NCI-H69 (cell line): ENCODE results near the gene TMEM72.

Experiments used
- DNase-seq: peaks from one replicate; lab custom pipeline; 2025; lab: John Stamatoyannopoulos, UW

The TMEM72 gene

DNA sequence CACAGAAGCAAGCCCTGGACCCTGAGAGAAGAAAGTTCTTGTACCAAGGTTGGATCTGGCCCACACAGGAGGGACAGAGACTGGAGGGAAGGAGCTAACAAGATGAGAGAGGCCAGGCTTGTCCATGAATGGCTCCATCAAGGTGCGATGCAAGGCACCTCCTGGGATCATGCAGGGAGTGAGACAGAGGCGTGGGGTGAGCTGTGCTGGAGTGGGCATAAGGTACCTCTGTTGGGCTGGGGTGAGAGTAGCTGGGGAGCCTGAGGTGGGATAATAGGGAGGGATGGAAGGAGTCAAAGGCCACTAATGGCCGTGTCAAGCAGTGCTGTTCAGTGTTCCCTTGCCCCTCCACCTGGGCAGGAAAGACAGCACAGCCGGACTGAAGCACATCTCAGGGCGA is 9.9 kb downstream of the TMEM72 start:
- no peak for DNase-seq

DNA sequence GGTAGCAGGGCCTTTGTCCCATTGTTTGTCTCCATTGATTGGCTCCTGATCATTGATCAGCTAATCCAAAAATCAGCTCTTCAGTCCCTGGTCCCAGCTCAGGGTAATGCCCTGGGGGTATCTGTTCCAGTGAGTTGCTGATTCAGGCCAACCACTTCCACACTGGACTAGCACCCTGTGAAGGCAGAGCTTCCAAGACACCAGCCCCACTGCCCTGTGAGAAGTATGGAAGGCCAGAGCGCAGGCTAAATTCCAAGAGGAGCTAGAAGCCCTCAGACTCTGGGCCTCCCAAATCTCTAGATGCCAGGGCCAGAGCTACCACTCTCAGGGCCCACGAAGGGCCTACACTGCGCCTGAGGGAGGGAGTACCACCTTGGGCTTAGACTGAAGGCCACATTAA is 10.4 kb downstream of the TMEM72 start:
- DNase-seq, result no peak

DNA sequence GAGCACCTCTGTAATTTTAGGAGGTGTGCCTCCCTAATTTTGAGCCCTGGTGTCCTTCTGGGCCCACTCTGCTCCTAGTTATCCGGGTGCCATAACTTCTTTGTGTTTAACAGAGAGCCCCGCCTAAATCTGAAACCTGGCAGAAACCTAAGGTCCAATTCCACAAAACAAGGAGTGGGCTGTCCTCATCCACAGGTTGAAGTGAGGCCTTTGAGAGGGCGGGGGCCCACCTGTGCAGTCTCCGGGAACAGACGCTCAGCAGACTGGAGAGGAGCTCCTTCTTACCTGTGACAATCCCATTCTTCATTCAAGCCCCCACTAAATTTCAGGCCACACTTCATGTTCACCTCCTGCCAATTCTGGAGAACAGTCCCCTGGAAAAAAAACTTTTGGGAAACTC is 10.9 kb downstream of the TMEM72 start:
- DNase-seq, result no peak

DNA sequence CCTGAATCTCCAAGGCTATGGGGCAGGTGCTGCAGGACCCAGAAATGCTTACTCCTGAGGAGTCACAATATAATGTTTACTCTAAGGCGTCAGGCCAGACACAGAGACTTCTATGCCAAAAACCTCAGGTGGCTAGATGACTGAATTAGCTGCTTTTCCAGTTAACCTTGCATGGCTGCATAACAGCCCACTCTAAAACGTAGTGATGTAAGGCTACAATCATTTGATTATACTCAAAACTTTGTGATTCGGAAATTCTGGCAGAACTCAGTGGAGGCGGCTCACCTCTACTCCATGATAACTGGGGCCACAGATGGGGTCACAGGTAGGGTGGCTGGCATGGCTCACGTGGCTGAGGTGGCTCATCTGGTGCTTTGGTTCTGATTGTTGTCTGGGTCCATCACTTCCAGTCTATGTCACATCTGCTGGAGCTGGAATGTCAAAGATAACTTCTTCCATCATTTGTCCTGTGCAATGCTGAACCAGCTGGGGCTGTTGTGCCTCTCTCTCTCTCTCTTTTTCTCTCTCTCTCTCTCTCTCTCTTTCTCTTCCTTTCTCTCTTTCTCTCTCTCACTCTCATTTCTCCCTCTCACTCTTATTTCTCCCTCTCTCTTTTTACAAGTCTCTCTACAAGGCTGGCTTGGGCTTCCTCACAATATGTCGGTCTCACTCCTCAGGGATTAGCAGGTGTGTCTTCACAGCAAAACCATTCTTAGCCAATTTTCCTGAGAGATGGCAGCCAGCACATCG is 11.8 kb downstream of the TMEM72 start:
- DNase-seq, result no peak

DNA sequence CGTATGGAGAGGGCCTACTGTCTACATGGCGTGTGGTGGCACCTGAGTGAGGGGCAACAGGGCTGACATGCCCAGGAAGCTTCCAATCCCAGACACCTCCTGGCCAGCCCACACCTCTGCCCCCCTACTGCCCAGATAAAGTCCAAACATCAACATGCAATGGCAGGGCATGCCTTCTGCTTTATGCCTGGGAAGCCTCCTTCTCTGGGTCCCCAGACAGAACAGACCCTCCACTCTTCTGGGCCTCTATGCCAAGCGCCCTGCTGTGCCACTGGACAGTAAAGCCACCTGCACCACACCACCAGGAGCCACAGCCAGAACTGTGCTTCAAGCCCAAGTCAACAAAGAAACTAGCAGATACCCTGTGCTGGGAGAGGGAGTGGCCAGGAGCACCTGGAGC is 12.5 kb downstream of the TMEM72 start:
- DNase-seq, result no peak

DNA sequence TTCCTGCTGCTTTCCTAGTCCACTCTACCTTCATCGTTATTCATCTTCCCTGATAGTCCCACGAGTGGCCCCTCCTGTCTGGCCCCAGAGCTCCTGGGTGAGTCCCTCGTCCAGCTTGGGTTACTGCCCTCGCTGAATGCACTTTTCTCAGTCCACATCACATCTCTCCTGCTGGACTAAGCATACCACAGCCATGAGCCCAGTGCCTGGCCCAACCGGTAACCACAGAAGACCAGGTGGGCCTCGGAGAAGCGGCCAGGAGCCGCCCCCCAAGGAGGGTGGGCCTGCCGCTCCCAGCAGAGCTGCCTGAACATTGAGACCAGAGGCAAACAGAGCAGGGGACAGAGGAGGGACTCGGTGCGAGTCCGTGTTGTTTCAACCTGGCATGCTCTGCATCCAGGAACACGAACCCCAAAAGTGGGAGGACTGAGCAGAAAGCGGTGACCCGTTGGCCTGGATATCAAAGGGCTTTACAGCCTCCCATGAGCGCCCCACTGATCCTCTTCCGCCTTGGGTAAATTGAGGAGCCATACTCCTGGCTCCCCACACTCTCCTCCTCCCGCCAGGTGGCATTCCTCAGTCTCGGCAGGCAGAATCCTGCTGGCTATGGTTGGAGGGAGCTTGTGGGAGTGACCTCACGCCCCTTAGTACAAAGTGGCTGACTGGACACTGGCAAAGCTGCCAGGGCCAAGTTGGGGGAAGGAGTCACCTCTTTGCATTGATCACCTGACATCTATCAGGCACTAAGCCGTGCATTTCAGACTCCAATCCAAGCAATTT is 13.3 kb downstream of the TMEM72 start:
- DNase-seq, result no peak

DNA sequence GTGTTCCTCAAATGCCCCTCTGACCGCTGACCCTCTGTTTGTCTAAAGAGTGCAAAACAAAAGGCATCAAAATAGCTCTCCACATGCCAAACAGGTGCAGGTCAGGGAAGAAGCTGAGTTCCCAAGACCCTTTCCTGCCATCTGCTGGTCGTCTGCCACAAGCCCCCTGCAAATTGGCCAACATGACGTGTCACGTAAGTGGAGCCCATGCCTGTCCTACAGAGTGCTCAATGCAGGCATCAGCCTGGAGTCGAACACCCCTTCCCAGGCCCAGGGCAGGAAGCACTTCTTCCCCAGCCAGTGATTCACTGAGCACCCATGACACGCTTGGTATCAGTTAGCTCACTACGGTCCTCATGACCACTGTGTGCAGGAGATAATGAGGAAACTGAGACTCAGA is 14.1 kb downstream of the TMEM72 start:
- DNase-seq, result peak; percentile 24

DNA sequence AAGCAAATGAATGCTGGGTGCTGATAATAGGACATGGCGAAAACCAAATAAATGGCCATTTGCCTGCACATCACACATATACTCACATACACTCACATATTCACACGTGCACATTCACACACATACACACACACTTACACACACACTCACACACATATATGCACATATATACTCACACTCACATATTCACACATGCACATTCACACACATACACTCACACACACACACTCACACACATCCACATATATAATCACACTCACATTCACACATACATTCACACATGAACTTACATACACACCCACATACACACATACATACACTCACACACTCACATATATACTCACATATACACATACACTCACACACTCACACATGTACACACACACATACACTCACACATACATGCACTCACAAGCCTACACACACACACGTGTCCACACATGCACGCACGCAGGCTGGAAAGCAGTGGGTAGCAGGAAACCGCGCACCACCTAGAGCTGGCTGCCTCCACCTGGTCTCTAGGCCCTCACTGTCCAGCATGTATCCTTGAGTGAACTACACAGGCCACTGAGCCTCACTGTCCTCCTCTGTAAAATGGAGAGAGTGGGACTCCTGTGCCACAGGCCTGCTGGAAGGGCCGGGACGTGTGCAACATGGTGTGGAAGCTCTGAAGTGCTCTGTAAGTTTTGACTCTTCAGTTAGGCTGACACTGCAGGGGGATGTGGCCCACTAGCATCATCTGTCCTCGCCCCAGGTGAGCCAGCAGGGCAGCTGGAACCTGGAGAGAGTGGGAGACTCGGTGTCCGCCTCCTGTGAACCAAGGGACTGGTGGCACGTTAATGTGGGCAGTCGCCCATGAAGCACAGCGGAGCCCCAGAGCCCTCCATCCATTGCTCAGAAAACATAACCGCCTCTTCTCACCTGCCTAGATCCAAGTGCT is 14.9 kb downstream of the TMEM72 start:
- DNase-seq, result no peak

DNA sequence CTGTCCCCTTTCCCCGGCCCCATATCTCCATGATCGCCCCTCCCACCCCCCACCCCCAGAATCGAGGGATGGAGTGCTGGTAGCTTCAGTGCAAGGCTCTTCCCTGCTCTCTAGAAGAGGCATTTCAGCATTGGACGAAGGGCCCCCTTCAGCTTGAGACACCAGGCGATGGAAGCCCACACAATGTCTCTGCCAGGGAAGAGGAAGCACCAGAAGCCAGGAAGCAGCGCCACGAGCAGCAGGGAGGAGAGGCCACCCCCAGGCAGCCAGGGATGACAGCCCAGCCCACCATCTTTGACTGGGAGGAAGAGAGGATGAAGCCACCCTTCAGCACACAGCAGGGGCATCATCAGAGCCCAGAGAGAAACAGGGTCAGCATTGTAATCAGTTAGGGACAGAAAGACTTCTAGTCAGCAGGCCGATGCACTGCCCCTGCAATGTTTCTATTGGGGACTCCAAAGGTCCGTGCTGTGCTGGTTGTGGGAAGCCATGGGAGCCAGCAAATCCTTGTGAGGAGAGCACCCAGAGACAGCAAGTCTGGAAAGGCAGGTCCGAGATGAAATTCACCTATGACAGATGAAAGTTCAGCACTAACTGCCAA is 15.7 kb downstream of the TMEM72 start:
- no peak for DNase-seq

DNA sequence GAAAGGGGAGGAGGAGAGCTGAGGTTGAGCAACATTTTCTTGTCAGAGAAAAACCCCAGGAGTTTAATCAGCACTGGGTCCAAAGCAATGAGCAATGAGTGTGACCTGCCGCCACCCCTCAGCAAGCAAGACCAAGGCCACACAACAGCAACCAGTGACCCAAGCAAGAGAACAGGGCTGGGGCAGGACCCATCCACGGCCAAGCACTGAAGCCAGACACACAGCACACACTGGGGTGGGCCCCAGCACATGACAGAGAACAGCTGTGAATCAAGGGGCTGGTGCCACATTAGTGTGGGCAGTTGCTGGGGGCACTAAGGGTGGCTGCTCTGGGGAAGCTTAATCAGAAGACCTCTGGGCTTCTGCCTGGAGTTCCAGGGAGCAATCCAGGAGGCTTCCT is 16.2 kb downstream of the TMEM72 start:
- DNase-seq, result no peak

DNA sequence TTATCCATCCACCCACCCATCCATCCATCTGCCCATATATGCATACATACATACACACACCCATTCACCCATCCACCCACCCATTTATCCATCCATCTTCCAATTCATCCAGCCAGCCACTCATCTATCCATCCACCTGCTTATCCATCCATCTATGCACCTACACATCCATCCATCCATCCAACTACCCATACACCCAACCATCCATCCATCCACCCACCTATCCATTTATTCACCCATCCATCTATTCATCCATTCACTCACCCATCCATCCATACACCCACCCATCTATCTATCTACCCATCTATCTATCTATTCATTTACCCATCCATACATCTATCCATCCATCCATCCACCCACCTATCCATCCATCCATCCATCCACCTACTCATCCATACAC is 17.3 kb downstream of the TMEM72 start:
- DNase-seq, result no peak

DNA sequence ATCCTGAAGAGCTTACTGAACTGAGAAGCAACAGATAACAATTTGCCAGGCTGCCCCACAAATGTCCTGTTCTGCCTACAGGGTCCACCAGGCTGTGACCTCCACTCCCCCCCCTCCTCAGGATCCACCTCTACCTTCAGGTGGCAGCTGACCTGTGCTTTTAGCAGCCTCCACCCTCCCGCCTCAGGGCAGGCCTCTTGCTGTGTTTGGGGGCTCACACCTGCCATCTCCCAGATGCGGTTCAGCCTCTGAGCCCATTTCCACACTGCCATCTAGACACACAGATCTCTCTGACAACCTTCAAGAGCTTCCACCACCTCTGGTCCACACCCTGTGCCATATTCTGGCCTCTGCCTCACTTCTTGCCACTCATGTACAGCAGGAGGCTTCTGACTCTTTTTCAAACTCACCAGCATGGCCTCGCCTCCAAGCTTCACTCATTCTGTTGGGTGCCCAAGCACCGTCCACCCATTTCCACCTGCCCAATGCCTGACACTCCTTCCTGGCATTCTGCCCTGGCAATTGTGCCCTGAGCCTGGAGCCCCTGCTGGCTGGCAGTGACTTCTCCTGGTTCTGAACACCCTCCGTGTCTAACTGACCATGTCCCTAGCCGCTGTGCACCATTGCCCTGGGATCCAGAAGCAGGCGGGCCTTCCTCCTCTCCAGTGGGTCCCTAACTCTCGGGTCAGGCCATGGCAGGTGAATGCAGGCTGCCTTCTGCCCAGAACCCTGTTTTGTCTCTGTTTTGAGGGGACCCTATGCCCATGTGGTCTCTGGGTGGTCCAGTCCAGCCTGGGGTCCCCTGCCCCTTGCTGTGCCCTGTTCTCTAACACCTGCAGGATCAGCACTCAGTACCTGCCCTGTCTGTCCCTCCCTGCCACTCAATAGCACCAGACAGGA is 18.5 kb downstream of the TMEM72 start:
- DNase-seq, result no peak

DNA sequence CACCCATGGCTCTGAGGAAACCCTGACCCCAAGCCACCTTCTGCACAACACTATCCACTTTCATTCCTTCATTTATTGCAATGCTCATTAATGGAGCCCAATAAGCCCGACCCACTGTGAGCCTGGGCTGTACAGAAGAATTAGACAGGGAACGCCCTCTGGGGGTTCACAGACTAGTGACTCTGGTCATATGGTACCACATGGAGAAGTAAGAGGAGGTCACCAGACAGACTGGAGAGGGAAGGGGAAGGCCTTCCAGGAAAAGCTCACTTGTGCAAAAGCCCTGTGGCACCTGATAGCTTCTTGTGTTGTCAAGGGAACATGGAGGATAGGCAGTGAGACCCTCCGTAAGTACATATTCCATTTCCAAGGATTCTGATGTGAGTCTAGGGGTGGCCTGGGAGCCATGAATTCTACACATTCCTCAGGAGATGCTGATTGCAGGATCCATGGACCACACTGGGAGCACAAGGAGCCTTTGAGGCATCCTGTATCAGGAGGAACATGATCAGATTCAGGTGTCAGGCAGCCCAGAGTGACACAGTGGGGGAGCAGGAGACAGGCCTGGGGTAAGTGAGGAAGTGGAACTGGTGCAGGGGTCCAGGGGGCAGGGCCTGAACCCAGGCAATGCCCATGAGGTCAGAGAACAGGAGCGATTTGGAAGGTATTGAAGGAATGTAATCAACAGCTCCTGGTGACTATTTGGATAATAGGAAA is 19.9 kb downstream of the TMEM72 start:
- DNase-seq, result no peak

DNA sequence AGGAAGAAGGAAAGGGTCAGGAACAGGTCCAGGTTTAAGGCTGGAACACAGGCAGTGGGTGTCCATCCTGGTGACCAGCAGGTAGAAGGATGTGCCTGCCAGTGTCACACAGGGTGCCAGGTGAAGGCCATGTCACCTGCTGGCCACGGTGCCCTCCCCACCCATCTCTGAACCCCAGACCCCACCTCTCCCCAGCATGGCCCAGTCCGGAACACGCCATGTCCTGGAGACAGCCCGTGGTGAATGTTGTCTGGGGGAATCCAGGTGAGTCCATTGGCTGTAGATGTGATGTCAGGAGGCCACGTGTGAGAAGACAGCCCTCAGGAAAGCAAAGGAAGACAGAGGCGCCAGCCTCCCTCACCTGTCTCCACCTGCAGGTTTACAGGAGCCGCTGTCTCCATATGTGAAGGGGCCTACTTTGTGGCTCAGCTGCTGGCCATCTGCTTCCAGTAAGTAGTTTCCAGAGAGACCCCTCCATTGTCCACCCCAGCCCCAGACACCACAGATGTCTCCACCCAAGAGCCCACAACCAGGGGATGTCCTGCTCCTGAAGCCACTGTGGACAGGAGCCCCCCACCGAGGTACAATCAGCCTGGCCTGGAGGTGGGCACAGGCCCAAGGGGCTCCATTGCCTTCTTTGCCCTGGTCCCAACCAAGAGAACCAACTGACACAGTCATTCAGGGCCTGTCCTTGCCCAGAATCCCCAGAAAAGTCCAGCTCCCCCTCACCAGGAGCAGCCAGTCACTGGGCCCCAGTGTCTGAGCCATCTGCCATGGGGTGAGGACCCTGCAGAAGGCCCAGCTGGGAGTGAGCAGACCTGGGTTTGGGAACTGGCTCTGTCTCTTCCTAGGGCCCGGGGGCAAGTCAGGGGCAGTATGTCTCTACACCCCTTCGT is 20.7 kb downstream of the TMEM72 start:
- DNase-seq, result no peak

DNA sequence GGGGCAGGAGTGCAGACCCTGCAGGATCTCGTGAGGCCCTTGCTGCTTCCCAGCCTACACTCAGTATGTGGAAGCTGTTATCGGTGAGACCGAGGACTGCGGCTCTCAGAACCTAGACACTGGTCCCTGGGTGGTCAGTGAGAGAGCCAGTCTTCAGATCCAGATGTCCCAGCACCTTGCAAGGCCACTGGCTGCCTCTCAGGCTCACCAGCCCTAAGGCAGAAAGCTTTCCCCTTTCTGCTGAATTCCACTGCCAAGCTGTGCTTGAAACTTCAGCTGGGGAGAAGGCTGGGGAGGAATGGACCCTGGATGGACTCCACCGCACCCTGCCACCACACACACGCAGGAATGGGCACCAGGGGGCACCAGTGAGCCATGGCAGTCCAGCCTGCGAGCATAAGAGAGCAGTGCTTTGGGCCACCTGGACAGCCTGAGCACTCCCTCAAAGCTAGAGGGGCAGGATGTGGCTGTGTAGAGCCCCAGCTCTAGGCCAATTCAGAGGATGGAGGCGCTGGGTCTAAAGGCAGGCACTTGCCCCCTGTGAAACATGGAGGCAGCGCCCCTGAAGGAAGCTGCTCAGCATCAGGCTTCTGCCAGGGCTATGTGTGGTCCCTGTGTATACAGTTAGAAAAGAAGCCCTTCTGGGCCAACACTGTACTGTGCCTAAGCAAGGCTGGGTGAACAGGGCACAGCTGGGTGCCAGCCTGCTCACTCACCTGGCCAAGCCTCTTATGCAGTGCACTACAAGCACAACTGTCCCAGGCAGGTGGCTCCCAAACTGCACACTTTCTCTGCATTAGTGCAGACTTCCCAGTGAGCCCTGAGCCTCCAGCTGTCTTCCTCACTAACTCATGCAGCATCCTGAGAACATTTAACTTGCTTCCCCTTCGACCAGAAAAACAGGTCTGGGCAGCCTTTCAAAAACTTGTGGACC is 21.6 kb downstream of the TMEM72 start:
- DNase-seq, result peak; percentile 71

DNA sequence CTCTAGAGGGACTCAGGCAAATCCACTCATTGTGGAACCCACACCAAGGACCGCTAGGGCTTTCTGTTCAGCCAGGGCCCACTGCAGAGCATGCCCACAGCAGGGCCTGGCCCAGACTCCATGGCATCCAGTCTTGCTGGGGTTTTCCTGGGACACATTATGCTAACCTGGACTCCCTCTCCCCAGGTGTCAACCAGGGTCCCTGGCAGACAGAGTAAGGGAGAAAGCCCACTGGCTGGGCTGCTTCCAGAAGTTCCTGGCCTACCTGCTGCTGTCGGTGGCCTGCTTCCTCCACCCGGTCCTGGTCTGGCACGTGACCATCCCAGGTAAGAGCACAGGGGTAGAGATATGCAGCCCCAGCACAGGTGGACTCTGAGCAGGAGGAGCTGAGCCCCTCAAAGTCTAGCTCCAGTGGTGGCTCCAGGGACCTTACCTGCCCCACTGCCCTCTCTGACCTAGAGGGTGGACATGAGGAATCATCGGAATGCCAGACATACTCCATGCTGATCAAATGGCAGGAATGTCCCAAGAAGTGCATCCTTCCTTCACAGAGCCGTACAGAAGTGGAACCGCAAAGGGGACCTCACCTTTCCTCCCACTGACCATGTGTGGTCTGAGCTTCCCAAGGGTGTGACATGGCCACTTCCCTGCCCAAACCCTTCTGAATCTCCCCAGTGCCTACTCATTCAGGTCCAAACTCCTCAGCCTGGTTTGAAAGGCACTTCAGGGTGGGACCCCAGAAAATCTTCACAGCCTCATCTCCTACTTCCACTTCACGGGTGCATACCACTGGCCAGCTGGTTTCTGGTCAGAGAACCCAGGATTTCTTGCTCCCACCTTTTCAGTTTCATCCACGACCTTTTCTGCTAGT is 22.5 kb downstream of the TMEM72 start:
- DNase-seq, result no peak
